IMR-90 (cell line): ENCODE measurements around the gene RNF114. TPM values are rescaled to one million over a fixed set of nuclear protein-coding genes. Genes with fewer than 3 reads are reported as not detected.

Experiments used
- ATAC-seq: fragments of 200-7000 bp; cut with Tn5 transposase; 2 replicates; pipeline ENCODE4 v1.9.1; 2020; ENCODE audit warnings: low read depth, mild to moderate bottlenecking, moderate library complexity
- BruUV-seq: library from RNA; stranded (reverse); fragments of 400-500 nt; replicated peaks from 2 replicates; lab custom pipeline; 2021; lab: Mats Ljungman, UMichigan
- CTCF ChIA-PET: fragments of 300-600 bp; formaldehyde crosslinking; extraction: SDS; loops from one replicate; lab custom pipeline; 2021; ENCODE audit warnings: antibody characterized with exemption; lab: Yijun Ruan, JAX
- POLR2A ChIA-PET: fragments of 300-600 bp; sonication (Branson Sonifier 250); formaldehyde crosslinking; loops from one replicate; lab custom pipeline; 2022; ENCODE audit warnings: antibody characterized with exemption; ENCODE audit not compliant: unreplicated experiment; lab: Charles Lee
- DNase-seq: peaks from one replicate; pipeline ENCODE4 v3.0.0; 2013
- H2AFZ ChIP-seq: replicated peaks from 2 replicates; pipeline ENCODE3; 2013; ENCODE audit warnings: low read length, mild to moderate bottlenecking; ENCODE audit not compliant: poor library complexity
- H2AK5ac ChIP-seq: 2 replicates; pipeline ENCODE4 v1.6.1; 2013; ENCODE audit warnings: low read depth, low read length, inconsistent platforms
- H2AK9ac ChIP-seq: replicated peaks from 2 replicates; pipeline ENCODE3; 2013; ENCODE audit warnings: mild to moderate bottlenecking, low read depth, low read length, moderate library complexity; ENCODE audit not compliant: poor library complexity
- H2BK120ac ChIP-seq: 2 replicates; pipeline ENCODE4 v1.6.1; 2013; ENCODE audit warnings: low read depth, low read length, inconsistent platforms
- H2BK15ac ChIP-seq: 3 replicates; pipeline ENCODE4 v1.6.1; 2013; ENCODE audit warnings: low read depth, low read length, inconsistent platforms
- H2BK20ac ChIP-seq: 2 replicates; pipeline ENCODE4 v1.6.1; 2013; ENCODE audit warnings: low read depth, mild to moderate bottlenecking, inconsistent platforms, low read length, moderate library complexity
- H2BK5ac ChIP-seq: 2 replicates; pipeline ENCODE4 v1.6.1; 2013; ENCODE audit warnings: mild to moderate bottlenecking, low read depth, low read length, inconsistent platforms; ENCODE audit not compliant: poor library complexity, severe bottlenecking
- H3K14ac ChIP-seq: replicated peaks from 2 replicates; pipeline ENCODE4 v1.6.1; 2013; ENCODE audit warnings: low read depth, low read length, inconsistent platforms
- H3K18ac ChIP-seq: 2 replicates; pipeline ENCODE4 v1.6.1; 2013; ENCODE audit warnings: low read depth, low read length, control low read depth
- H3K23ac ChIP-seq: 2 replicates; pipeline ENCODE4 v1.6.1; 2013; ENCODE audit warnings: low read depth, low read length, inconsistent platforms
- H3K27ac ChIP-seq: 2 replicates; pipeline ENCODE4 v1.5.1; 2013; ENCODE audit warnings: mild to moderate bottlenecking, control low read depth, low read length; ENCODE audit not compliant: insufficient read depth
- H3K27me3 ChIP-seq: 2 replicates; pipeline ENCODE4 v1.6.1; 2013; ENCODE audit warnings: low read length; ENCODE audit not compliant: control insufficient read depth, insufficient read depth
- H3K36me3 ChIP-seq: 2 replicates; pipeline ENCODE4 v1.6.1; 2013; ENCODE audit warnings: low read length, mixed read lengths; ENCODE audit not compliant: control insufficient read depth, insufficient read depth
- H3K4ac ChIP-seq: 2 replicates; pipeline ENCODE4 v1.6.1; 2013; ENCODE audit warnings: low read depth, low read length, inconsistent platforms
- H3K4me1 ChIP-seq: 2 replicates; pipeline ENCODE4 v1.6.1; 2013; ENCODE audit warnings: low read length, mixed read lengths; ENCODE audit not compliant: control insufficient read depth, insufficient read depth
- H3K4me2 ChIP-seq: 2 replicates; pipeline ENCODE4 v1.6.1; 2013; ENCODE audit warnings: low read depth, mild to moderate bottlenecking, control low read depth, low read length, moderate library complexity
- H3K4me3 ChIP-seq: 2 replicates; pipeline ENCODE4 v1.5.1; 2013; ENCODE audit warnings: low read depth, mild to moderate bottlenecking, control low read depth, low read length, moderate library complexity; ENCODE audit not compliant: insufficient read depth
- H3K56ac ChIP-seq: 2 replicates; pipeline ENCODE4 v1.6.1; 2013; ENCODE audit warnings: low read length, inconsistent platforms; ENCODE audit not compliant: insufficient read depth; ENCODE audit errors: extremely low read depth
- H3K79me1 ChIP-seq, 2 experiments: 2 replicates each; pipeline ENCODE4 v1.6.1; 2013; ENCODE audit warnings: low read length in 2 of 2, inconsistent platforms in 1 of 2, low read depth in 1 of 2
- H3K9ac ChIP-seq: 2 replicates; pipeline ENCODE4 v1.6.1; 2013; ENCODE audit warnings: low read depth, low read length, control low read depth
- H3K9me1 ChIP-seq: 2 replicates; pipeline ENCODE4 v1.6.1; 2013; ENCODE audit warnings: low read length, inconsistent platforms; ENCODE audit not compliant: insufficient read depth
- H3K9me3 ChIP-seq: 2 replicates; pipeline ENCODE4 v1.6.1; 2013; ENCODE audit warnings: low read length; ENCODE audit not compliant: control insufficient read depth, insufficient read depth
- H4K20me1 ChIP-seq: 2 replicates; pipeline ENCODE4 v1.6.1; 2013; ENCODE audit warnings: low read length, inconsistent platforms; ENCODE audit not compliant: insufficient read depth
- H4K5ac ChIP-seq: 2 replicates; pipeline ENCODE4 v1.6.1; 2013; ENCODE audit warnings: mild to moderate bottlenecking, low read depth, low read length, control low read depth
- H4K8ac ChIP-seq, 2 experiments: 2 replicates each; pipeline ENCODE4 v1.6.1; 2013; ENCODE audit warnings: low read depth in 2 of 2, low read length in 2 of 2, control low read depth in 1 of 2, inconsistent platforms in 1 of 2
- H4K91ac ChIP-seq: 2 replicates; pipeline ENCODE4 v1.6.1; 2013; ENCODE audit warnings: low read depth, low read length, inconsistent platforms; ENCODE audit not compliant: insufficient read depth
- CHD1 ChIP-seq: IDR thresholded peaks from 2 replicates; pipeline ENCODE4 v1.6.1; 2012; ENCODE audit warnings: low read depth, low read length, improper control_type of control experiment
- FOS ChIP-seq: fragments of 150-350 bp; IDR thresholded peaks from 2 replicates; pipeline ENCODE4 v1.6.1; 2016; ENCODE audit warnings: low read depth, low read length
- SMC3 ChIP-seq: fragments of 150-350 bp; IDR thresholded peaks from 2 replicates; pipeline ENCODE4 v1.6.1; 2016; ENCODE audit warnings: low read depth, mild to moderate bottlenecking, antibody characterized with exemption, low read length, moderate library complexity
- WGBS, 2 experiments: methylation state at CpG; one replicate each; pipeline versions ENCODE4 v1.1.5 to v1.1.7; 2013; ENCODE audit warnings: missing lambda C conversion rate in 2 of 2; ENCODE audit not compliant: insufficient read length in 1 of 2; ENCODE audit errors: extremely low coverage in 2 of 2; 5-methylcytosine and 5-hydroxymethylcytosine counted together
- dilution Hi-C: fragments of 300-500 bp; cut with HindIII; formaldehyde crosslinking; loops from one replicate; pipeline ENCODE4 v1.14.3; 2018; ENCODE audit warnings: low sequenced_read_pairs; ENCODE audit not compliant: unreplicated experiment
- in situ Hi-C: fragments of 300-500 bp; cut with MboI; formaldehyde crosslinking; loops from 3 replicates; pipeline ENCODE4 v1.14.3; 2019; ENCODE audit warnings: low sequenced_read_pairs, inconsistent platforms, mixed read lengths
- intact Hi-C: fragments of 100-400 bp; cut with micrococcal nuclease; formaldehyde crosslinking; loops from 2 replicates; pipeline ENCODE4 v1.10.0; 2022
- polyA plus RNA-seq, 3 experiments: library from polyadenylated mRNA; depleted of rRNA; stranded (reverse); fragments of >200 nt; gene quantifications; 2 replicates each; pipeline ENCODE4 v1.2.3, GENCODE V29; 2012; ENCODE audit warnings: low replicate concordance in 1 of 3
- total RNA-seq: library from RNA; depleted of rRNA; stranded (reverse); fragments of >200 nt; gene quantifications from 2 replicates; pipeline ENCODE4 v1.2.3, GENCODE V29; 2012

Gene RNF114
- total and polyA plus RNA-seq, 2 of the 4 experiments (the other 2 are of a cell fraction): 44.6 to 62.3 TPM

- ChIA-PET CTCF (interaction anchor here (0.6 to 7.0 kb wide), 3 partner anchors 49 to 140 kb away, joined by 3 to 98 read pairs (median 3); no protein-coding TSS in a partner anchor), POLR2A (interaction anchor here (1.1 kb wide), 1 partner anchor 90 kb away, joined by 3 read pairs; no protein-coding TSS in a partner anchor)
- Histone ChIP-seq H4K91ac (no peak overlapping the region), H3K18ac (no peak overlapping the region), H3K36me3 (peaks cover 3% of the 10 kb centered on the region), H3K14ac (no peak overlapping the region), H2BK5ac (no peak overlapping the region), H2BK15ac (no peak overlapping the region), H3K4ac (no peak overlapping the region), H3K56ac (no peak overlapping the region), H3K27me3 (no peaks in the 10 kb centered on the region), H3K4me1 (peaks cover 17% of the 10 kb centered on the region), H3K4me3 (no peak overlapping the region), H3K79me1 (peaks cover 3 to 36% of the 10 kb centered on the region in 2 experiments; a peak in 2 of 4 replicates), H4K20me1 (peaks cover 7% of the 10 kb centered on the region), H2BK20ac (no peak overlapping the region), H3K23ac (no peak overlapping the region), H4K8ac (no peak overlapping the region), H3K9ac (no peak overlapping the region), H3K9me1 (peaks cover 6% of the 10 kb centered on the region; the same call in 1 of the 2 replicates), H2AK5ac (no peak overlapping the region; the same call in 1 of the 2 replicates), H2AFZ (no peak overlapping the region), H4K5ac (no peak overlapping the region), H3K27ac (no peak overlapping the region), H3K9me3 (no peaks in the 10 kb centered on the region), H2AK9ac (peak overlapping the region; percentile 44), H3K4me2 (no peak overlapping the region), H2BK120ac (no peak overlapping the region)
- ATAC-seq (no peak), DNase-seq (no peak)
- no TSS peak for BruUV-seq
- dilution Hi-C loops: no loop called here
- 83% methylated on average over 14 of the region's 23 CpGs; no CpG with 5 or more reads in 1 of the 2 experiments for WGBS, 2 experiments
- in situ Hi-C loops: loop anchor here (5.0 kb wide), 2 partner anchors 91 to 196 kb away; no protein-coding TSS in a partner anchor
- intact Hi-C loops: loop anchor here (2.0 kb wide), 1 partner anchor 187 kb away; no protein-coding TSS in a partner anchor
- TF ChIP-seq CHD1 (no peak), FOS (no peak), SMC3 (no peak)
These were observed 45.2 kb downstream of the RNF114 start for GRCh38 chr20:49981218-49982071.
